Activated T-cell treated with anti-CD3 and anti-CD28 coated beads, Interleukin-2, amount 50 U/mL, for 4 hours (primary cell): Measurements from ENCODE around the gene COL4A1. TPM values are rescaled to one million over a fixed set of nuclear protein-coding genes. Genes with fewer than 3 reads are reported as not detected.
"Not testable (repeated sequence)": the region's sequence is repeated elsewhere in the genome, so short reads cannot be mapped to it uniquely, and the experiment has no call there.

ENCODE experiments used
- ATAC-seq, 2 donors: fragments of 200-7000 bp; cut with Tn5 transposase; one replicate each; pipeline ENCODE4 v1.10.0; 2021
- DNase-seq: peaks from one replicate; pipeline ENCODE4 v3.0.0-alpha.2; 2020
- H3K27me3 Mint-ChIP-seq: one replicate; pipeline ENCODE4 v1.8.0; 2021; ENCODE audit warnings: low read depth, mixed read lengths
- H3K36me3 Mint-ChIP-seq: one replicate; pipeline ENCODE4 v1.8.0; 2022; ENCODE audit warnings: mixed read lengths; ENCODE audit not compliant: insufficient read depth
- H3K4me1 Mint-ChIP-seq: one replicate; pipeline ENCODE4 v1.8.0; 2021; ENCODE audit warnings: low read depth, mixed read lengths
- H3K4me3 Mint-ChIP-seq: one replicate; pipeline ENCODE4 v1.8.0; 2021; ENCODE audit warnings: mild to moderate bottlenecking, moderate library complexity, mixed read lengths
- H3K9me3 Mint-ChIP-seq: one replicate; pipeline ENCODE4 v1.8.0; 2021; ENCODE audit warnings: mixed read lengths
- total RNA-seq, 3 donors: library from RNA; stranded (reverse); gene quantifications; one replicate each; pipeline ENCODE4 v1.2.1, GENCODE V29; 2021

COL4A1 gene
- total RNA-seq, 3 donors from 2014 or later, result 0.42 to 0.66 (median 0.54) TPM

DNA sequence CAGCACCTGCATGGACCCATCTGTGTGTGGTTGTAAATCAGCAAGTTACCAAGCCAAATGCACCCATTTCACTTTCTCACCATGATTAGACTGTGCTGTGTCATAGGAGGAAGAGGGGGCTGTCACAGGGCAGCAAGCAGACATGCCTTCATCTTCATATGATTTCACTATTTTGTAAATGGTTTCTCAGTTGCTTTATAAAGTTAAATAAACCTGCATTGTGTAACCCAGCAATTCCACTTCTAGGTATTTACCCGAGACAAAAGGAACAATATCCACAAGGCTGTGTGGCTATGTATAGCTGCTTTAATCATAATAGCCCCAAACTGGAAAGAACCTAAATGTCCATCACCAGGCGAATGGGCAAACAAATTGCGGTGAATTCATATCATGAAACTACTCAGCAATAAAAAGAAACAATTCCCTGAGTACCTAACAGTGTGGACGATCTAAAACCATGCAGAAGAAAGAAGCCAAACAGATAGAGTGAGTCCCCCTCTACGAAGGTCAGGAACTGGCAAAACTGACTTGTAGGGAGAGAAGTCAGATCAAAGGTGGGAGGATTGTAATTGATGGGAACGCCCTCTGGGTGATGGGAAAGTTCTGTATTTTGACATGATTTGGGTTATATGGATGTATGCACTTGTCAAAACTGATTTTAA lies 185.4 kb downstream of the COL4A1 start:
- no peaks in the 10 kb centered on the region for H3K4me1 Mint-ChIP-seq
- ATAC-seq, result no peak
- H3K4me3 Mint-ChIP-seq, result no peak overlapping the region
- H3K9me3 Mint-ChIP-seq, result no peaks in the 10 kb centered on the region
- H3K36me3 Mint-ChIP-seq, result no peaks in the 10 kb centered on the region
- DNase-seq, result no peak
- peaks cover 34% of the 10 kb centered on the region for H3K27me3 Mint-ChIP-seq

DNA sequence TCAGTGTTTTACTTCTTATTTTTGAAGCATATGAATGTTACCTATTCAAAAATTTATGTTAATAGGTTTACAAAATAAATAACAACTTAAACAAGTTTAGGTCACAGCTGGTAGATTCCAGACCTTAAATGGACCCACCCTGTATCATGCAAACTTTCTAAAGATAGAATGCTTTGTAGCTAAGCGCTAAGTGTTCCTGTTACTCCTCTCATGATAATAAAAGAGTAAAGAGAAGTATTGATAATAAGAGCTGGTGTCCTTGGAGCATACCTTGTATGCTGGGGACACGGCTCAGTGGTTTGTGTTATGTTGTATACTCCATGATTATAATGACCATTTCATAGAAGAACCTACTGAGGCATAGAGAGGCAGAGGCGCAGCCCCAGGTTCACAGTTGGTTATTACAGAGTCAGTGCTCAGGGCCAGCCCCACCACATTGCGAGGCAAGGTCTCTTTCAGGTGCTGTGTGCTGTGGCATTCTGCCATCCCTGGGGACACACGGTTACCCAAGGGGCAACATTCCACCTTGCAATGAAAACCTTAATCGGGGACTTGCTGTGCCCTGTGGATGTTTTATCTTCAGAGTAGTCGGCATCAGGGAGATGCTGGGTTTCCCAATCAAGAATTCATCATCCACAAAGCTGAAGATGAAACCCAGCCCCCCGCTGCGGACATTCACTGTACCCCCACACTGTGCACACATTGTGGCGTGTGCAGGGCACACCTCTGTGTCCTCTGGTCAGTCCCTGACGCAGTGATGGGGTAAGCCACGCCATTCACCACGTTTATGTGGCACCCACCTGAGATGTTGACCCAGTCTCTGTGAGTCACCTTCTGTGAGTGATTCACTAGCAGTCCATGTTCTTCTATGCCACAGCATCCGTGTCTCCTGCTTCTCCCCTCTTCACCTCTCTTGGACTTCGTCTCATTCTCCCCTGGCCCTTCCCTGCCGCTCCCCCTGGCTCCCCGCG lies 186.7 kb downstream of the COL4A1 start:
- Mint-ChIP-seq H3K9me3 (no peaks in the 10 kb centered on the region), H3K27me3 (peaks cover 32% of the 10 kb centered on the region), H3K36me3 (no peaks in the 10 kb centered on the region), H3K4me1 (peaks cover 1% of the 10 kb centered on the region), H3K4me3 (no peak overlapping the region)
- no peak for DNase-seq
- ATAC-seq, result no peak

DNA sequence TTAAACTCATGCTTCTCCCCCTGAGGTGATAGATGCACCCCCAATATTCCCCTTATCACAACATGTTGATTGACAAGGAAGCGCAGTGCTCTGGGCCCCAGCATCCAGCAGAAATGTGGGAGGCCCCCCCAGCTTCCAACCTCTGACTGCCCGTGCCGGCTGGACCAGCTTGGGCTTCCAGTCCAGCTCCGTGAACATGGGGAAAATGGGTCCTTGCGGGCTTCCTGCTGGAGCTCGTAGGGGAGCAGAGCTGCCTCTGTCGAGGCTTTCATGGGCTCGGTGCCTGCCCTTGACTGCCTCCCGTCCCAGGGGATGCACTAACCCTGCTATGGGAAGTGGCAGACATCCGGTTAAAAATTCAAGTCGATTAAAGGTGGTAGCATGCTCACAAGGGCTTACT lies 188.9 kb downstream of the COL4A1 start:
- ATAC-seq (no peak), DNase-seq (no peak)
- H3K4me1 Mint-ChIP-seq, result peaks cover 1% of the 10 kb centered on the region
- no peak overlapping the region for H3K4me3 Mint-ChIP-seq
- H3K27me3 Mint-ChIP-seq, result peaks cover 27% of the 10 kb centered on the region
- no peaks in the 10 kb centered on the region for H3K36me3 Mint-ChIP-seq
- no peaks in the 10 kb centered on the region for H3K9me3 Mint-ChIP-seq

DNA sequence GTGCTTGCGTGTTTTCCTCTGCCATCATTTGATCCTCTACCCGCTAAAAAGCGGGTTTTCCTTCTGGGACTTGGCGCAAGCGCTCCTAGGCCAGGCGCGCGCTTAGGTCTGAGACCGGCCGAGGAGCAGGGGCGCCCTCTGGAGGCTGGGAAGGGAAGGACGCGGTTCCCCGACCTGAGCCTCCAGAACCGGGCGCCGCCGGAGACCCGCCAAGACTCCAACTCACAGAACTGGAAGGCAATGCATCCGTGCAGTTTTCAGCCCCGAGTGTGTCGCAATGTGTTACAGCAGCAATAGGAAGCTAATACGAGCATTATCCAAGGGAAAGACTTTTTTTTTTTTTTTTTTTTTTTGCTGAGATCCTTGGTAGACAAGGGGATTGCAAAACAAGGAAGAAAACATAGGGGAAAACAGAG lies 190.9 kb downstream of the COL4A1 start:
- Mint-ChIP-seq H3K9me3 (no peaks in the 10 kb centered on the region), H3K4me3 (no peak overlapping the region), H3K36me3 (no peaks in the 10 kb centered on the region), H3K4me1 (peaks cover 1% of the 10 kb centered on the region), H3K27me3 (peaks cover 27% of the 10 kb centered on the region)
- DNase-seq (peak; percentile 26), ATAC-seq (peak in 1 of 2 donors; percentile 55)

DNA sequence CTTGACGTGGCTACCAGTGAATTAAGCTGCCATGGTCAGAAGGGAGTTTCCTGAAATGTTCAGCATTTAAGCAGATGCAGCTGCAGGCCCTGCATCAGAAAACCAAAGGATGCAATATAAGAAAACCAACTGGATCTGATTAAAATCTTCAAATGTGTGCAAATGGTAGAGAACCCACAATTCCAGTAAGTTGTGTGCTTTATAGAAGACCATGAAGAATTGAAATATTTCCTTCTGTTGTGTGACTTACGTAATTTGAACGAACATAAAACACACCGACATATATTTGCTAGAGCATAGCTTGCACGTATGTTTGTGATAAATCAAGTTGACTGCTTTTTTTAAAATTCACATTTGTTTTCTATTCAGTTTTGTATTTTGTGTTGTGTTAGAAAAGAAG lies 191.4 kb downstream of the COL4A1 start:
- peaks cover 24% of the 10 kb centered on the region for H3K27me3 Mint-ChIP-seq
- ATAC-seq (no peak), DNase-seq (no peak)
- H3K4me3 Mint-ChIP-seq, result no peak overlapping the region
- no peaks in the 10 kb centered on the region for H3K9me3 Mint-ChIP-seq
- peaks cover 1% of the 10 kb centered on the region for H3K4me1 Mint-ChIP-seq
- no peaks in the 10 kb centered on the region for H3K36me3 Mint-ChIP-seq

DNA sequence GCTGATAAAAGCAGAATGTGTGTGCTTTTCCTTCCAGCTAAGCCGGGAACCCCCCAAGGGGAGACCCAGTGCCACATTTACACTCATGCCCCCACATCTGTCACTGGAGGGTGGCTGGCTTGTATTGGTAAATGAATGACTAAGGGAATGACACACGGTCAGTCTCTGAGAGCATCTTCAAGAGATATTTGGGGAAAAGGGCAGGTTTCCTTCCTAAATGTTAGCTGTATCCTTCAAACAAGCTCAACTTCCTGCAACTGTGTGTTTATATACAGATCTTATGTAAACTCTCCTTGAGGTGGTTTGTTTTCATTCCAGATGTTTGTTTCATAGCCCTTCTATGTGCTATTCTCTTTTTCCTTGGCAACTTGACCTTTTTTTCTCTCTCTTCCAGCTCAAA lies 192.6 kb downstream of the COL4A1 start:
- Mint-ChIP-seq H3K9me3 (no peaks in the 10 kb centered on the region), H3K4me1 (peaks cover 1% of the 10 kb centered on the region), H3K27me3 (peaks cover 21% of the 10 kb centered on the region), H3K36me3 (no peaks in the 10 kb centered on the region), H3K4me3 (no peak overlapping the region)
- ATAC-seq (no peak), DNase-seq (no peak)

DNA sequence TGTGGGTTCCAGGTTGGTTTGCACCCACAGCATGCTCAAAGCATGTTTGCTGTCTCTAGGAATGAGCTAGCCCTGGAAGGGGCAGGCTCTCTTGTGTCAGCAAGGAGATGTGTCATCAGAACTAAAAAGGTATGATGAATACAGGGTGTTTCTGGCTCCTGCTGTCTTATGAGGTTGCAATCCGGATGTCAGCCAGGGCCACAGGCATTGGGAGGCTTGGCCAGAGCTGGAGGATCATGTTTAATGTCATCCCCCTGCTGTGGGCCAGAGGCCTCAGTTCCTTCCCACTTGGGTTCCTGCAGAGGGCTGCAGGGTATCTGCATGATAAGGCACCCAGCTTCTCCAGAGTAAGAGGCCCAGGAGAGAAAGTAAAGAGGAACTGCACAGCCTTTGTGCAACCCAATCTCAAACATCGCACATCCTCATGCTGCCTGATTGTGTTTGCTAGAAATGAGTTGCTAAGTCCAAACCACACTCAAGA lies 193.6 kb downstream of the COL4A1 start:
- no peak for ATAC-seq
- Mint-ChIP-seq H3K9me3 (no peaks in the 10 kb centered on the region), H3K36me3 (no peaks in the 10 kb centered on the region), H3K4me3 (no peak overlapping the region), H3K4me1 (peaks cover 1% of the 10 kb centered on the region), H3K27me3 (peaks cover 21% of the 10 kb centered on the region)
- no peak for DNase-seq

DNA sequence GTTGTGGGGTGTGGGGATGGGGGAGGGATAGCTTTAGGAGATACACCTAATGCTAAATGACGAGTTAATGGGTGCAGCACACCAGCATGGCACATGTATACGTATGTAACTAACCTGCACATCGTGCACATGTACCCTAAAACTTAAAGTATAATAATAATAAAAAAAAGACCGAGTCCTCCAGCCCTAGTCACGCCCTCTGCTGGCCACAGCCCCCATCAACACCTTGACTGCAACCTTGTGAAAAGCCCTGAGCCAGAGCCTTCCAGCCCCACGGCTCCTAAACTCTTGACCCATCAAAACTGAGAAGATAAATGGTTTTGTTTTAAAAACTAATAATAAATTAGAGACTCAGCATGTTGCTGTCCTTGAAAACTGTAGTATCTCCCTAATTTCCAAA lies 194.6 kb downstream of the COL4A1 start:
- not testable (repeated sequence) for DNase-seq, H3K4me1 Mint-ChIP-seq

DNA sequence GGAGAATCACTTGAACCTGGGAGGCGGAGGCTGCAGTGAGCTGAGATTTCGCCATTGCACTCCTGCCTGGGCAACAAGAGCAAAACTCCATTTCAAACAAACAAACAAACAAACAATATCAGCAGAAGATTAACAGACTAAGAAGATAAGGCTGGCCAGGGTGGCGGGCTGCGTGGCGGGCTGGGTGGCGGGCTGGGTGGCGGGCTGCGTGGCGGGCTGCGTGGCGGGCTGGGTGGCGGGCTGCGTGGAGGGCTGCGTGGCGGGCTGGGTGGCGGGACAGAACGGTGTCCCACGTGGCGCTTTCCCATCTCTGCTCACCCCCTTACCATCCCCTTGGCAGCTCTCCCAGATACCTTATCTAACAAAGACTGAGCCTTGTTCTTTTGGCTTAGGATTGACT lies 196.2 kb downstream of the COL4A1 start:
- no peaks in the 10 kb centered on the region for H3K9me3 Mint-ChIP-seq
- no peaks in the 10 kb centered on the region for H3K36me3 Mint-ChIP-seq
- DNase-seq, result no peak
- no peaks in the 10 kb centered on the region for H3K4me1 Mint-ChIP-seq
- peaks cover 3% of the 10 kb centered on the region for H3K27me3 Mint-ChIP-seq
- no peak for ATAC-seq
- no peak overlapping the region for H3K4me3 Mint-ChIP-seq

More for the DNA sequence above, 194.6 kb downstream of the COL4A1 start:
- peaks cover 17% of the 10 kb centered on the region for H3K27me3 Mint-ChIP-seq
- ATAC-seq, H3K9me3 Mint-ChIP-seq, H3K4me3 Mint-ChIP-seq, H3K36me3 Mint-ChIP-seq: not testable (repeated sequence)

DNA sequence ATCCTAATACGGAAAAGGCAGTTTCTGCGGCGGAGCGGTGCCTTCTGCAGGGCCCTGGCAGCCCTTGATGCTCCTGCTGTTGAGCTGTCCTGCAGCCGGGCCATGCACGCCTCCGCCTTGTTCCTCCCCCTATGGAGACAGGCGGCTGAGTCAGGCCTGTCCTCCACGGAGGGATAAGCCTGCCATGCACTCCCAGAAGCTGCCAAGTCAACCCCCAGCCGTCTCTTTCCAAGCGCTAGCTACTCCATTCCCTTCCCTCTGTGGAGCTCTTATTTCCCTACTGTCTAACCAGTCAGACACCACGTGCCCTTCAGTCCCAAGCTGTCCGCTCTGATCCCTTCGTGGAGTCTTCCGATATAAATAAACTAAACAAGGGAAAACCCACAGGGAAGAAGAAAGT lies 197.0 kb downstream of the COL4A1 start:
- peaks cover 3% of the 10 kb centered on the region for H3K27me3 Mint-ChIP-seq
- no peak overlapping the region for H3K4me3 Mint-ChIP-seq
- H3K9me3 Mint-ChIP-seq, result no peaks in the 10 kb centered on the region
- H3K36me3 Mint-ChIP-seq, result no peaks in the 10 kb centered on the region
- DNase-seq (no peak), ATAC-seq (no peak)
- no peaks in the 10 kb centered on the region for H3K4me1 Mint-ChIP-seq

DNA sequence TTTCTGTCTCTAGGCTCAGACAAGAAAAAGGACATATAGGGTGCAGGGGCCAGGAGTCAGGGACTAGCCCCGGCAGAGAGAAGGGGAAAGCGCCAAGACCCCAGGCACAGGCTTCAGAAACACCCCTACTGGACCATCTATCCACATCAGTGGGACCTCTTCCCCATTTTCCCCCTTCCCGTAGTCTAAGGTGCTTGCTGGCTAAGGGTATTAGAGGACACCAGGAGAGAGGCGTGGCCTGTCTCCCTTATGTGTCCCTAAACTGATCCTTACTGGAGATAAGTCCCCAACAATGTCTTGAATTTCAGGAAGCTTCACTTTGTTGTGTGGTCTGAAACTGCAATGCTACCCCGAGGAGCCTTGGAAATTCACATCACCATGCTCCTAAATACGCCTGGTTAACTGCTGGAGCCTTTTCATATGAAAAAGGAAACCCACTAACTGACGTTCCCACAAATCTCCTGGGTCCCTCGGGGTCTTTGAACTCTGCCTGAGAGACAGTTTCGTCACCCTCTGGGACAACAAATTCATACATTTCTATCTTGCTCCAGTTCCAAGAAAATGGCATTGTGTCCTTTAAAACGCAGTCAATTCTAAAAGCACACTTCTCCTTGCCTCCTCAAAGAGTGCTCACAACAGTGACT lies 197.7 kb downstream of the COL4A1 start:
- no peak for ATAC-seq
- H3K27me3 Mint-ChIP-seq, result no peaks in the 10 kb centered on the region
- no peaks in the 10 kb centered on the region for H3K9me3 Mint-ChIP-seq
- no peaks in the 10 kb centered on the region for H3K4me1 Mint-ChIP-seq
- no peaks in the 10 kb centered on the region for H3K36me3 Mint-ChIP-seq
- no peak for DNase-seq
- H3K4me3 Mint-ChIP-seq, result no peak overlapping the region

DNA sequence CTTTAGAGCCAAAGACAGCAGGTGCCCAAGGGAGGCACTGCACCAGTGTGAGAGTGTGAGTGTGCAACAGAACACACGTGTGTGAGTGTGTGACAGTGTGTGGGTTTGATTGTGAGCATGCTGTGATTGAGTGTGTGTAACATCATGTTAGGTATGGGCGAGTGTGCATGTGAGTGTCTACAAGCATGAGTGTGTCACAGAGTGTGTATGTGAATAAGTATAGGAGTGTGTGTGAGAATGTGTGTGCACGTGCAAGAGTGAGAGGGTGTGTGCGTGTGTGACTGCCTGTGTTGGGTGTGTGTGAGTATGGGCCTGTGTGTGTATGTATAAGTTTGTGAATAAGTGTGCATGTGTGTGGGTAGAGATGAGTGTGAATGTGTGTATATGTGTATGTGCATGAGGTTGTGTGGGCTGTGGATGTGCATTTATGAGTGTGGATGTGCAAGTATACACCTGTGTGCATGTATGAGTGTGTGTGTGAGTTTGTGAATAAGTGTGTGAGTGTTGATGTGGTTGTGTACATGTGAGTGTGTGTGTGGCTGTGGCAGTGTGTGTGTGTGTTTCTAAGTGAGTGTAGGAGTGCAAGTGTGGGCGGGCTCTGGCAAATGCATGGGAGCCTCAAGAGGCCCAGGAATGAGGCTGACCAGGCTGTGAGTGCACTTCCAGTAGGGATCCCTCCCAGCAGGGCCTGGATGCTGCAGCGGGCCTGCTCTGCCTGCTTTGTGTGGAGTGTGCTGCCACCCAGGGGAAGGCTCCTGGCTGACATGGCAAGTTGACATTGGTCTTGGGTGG lies 198.4 kb downstream of the COL4A1 start:
- Mint-ChIP-seq H3K4me1 (no peaks in the 10 kb centered on the region), H3K4me3 (no peak overlapping the region), H3K27me3 (no peaks in the 10 kb centered on the region), H3K9me3 (no peaks in the 10 kb centered on the region), H3K36me3 (no peaks in the 10 kb centered on the region)
- ATAC-seq (no peak), DNase-seq (no peak)

DNA sequence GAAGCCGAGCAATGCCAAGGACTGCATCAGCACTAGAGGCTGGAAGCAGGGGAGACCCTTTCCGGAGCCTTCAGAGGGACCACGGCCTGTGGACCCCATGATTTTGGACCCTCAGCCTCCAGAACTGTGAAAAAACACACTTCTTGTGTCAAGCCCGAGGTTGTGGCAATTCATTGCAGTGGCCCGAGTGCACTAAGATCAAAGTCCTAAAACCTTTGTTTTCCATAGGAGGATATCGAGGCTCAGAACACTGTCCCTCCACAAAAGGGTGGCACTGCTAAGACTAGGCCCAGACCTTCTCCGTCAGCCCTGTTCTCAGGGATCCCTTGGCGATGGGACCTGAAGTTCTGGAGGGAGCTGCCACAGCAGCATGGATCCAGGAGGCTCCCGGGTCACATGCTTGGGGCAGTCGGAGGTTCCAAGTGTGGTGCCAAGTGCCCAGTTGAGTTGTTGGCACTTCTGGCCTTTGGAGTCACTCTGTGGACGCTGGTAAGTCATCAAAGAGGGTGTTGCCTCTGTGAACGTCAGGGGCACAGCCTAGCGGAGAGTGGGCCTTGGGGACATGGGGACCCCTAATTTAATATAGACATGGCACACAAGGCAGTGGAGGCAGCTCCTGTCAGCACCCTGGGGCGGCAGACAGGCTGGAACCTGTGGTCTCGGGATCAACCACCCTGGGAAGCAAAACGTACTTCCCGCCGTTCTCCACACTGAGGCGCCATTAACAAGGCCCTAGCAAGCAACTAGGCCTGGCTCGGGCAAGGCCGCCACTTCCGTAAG lies 199.2 kb downstream of the COL4A1 start:
- no peaks in the 10 kb centered on the region for H3K27me3 Mint-ChIP-seq
- no peaks in the 10 kb centered on the region for H3K4me1 Mint-ChIP-seq
- H3K9me3 Mint-ChIP-seq, result no peaks in the 10 kb centered on the region
- no peaks in the 10 kb centered on the region for H3K36me3 Mint-ChIP-seq
- H3K4me3 Mint-ChIP-seq, result no peak overlapping the region
- ATAC-seq (no peak), DNase-seq (no peak)
